OCI-LY7 (cell line): ENCODE measurements around the gene DRG2. TPM values are rescaled to one million over a fixed set of nuclear protein-coding genes. Genes with fewer than 3 reads are reported as not detected.
A peak's percentile ranks its signal among the peaks of the same experiment; 100 is the strongest.

Experiments used
- BruUV-seq: library from RNA; stranded (reverse); fragments of 400-500 nt; replicated peaks from 2 replicates; lab custom pipeline; 2021; lab: Mats Ljungman, UMichigan
- CTCF ChIA-PET: fragments of 300-600 bp; sonication (Branson Sonifier 250); formaldehyde crosslinking; loops from one replicate; lab custom pipeline; 2022; ENCODE audit warnings: antibody characterized with exemption; ENCODE audit not compliant: unreplicated experiment; lab: Charles Lee
- POLR2A ChIA-PET: fragments of 300-600 bp; sonication (Branson Sonifier 250); formaldehyde crosslinking; loops from one replicate; lab custom pipeline; 2022; ENCODE audit warnings: antibody characterized with exemption; lab: Charles Lee
- DNase-seq: peaks from one replicate; pipeline ENCODE4 v3.0.0-alpha.2; 2015; ENCODE audit warnings: low spot score
- H2AFZ ChIP-seq: fragments of 200-600 bp; sonication (generic), shearing (Covaris generic); 2 replicates; pipeline ENCODE4 v1.6.1; 2014; ENCODE audit warnings: mild to moderate bottlenecking, antibody characterized with exemption, low read length, moderate library complexity
- H3K27ac ChIP-seq: fragments of 200-600 bp; sonication (generic); 2 replicates; pipeline ENCODE4 v1.5.1; 2014; ENCODE audit warnings: mixed run types, low read depth, mild to moderate bottlenecking, moderate library complexity, low read length, inconsistent platforms; ENCODE audit not compliant: poor library complexity, severe bottlenecking
- H3K36me3 ChIP-seq: fragments of 200-600 bp; sonication (generic); 2 replicates; pipeline ENCODE4 v1.6.1; 2014; ENCODE audit warnings: mild to moderate bottlenecking, antibody characterized with exemption, low read length, moderate library complexity, mixed read lengths; ENCODE audit not compliant: insufficient read depth
- H3K4me1 ChIP-seq: fragments of 200-600 bp; sonication (generic); 2 replicates; pipeline ENCODE4 v1.5.1; 2014; ENCODE audit warnings: mild to moderate bottlenecking, low read length; ENCODE audit not compliant: insufficient read depth, poor library complexity, severe bottlenecking
- H3K4me2 ChIP-seq: fragments of 200-600 bp; sonication (generic); 2 replicates; pipeline ENCODE4 v1.6.1; 2014; ENCODE audit warnings: mild to moderate bottlenecking, low read length
- H3K4me3 ChIP-seq: fragments of 200-600 bp; sonication (generic); 2 replicates; pipeline ENCODE4 v1.5.1; 2014; ENCODE audit warnings: mild to moderate bottlenecking, low read depth, low read length; ENCODE audit not compliant: poor library complexity, severe bottlenecking
- H3K79me2 ChIP-seq: fragments of 200-600 bp; sonication (generic); 2 replicates; pipeline ENCODE4 v1.6.1; 2016; ENCODE audit warnings: low read depth, mild to moderate bottlenecking, low read length, moderate library complexity, mixed read lengths; ENCODE audit not compliant: insufficient read depth
- H3K9me2 ChIP-seq: fragments of 200-600 bp; sonication (generic); 2 replicates; pipeline ENCODE4 v1.6.1; 2016; ENCODE audit warnings: mild to moderate bottlenecking, low read length, mixed read lengths; ENCODE audit not compliant: insufficient read depth
- H3K9me3 ChIP-seq: fragments of 200-600 bp; sonication (generic); 2 replicates; pipeline ENCODE4 v1.6.1; 2014; ENCODE audit warnings: mild to moderate bottlenecking, mixed run types, low read length, mixed read lengths
- H4K20me1 ChIP-seq: fragments of 200-600 bp; sonication (generic); 2 replicates; pipeline ENCODE4 v1.6.1; 2014; ENCODE audit warnings: mild to moderate bottlenecking, antibody characterized with exemption, low read length, moderate library complexity, mixed read lengths; ENCODE audit not compliant: insufficient read depth
- EZH2phosphoT487 ChIP-seq: fragments of 200-600 bp; sonication (generic); IDR thresholded peaks from 2 replicates; pipeline ENCODE4 v1.6.1; 2018; ENCODE audit warnings: low read depth, borderline replicate concordance, mild to moderate bottlenecking, mixed run types, antibody characterized with exemption, low read length, moderate library complexity, mixed read lengths
- intact Hi-C: fragments of 100-400 bp; cut with micrococcal nuclease; formaldehyde crosslinking; loops from one replicate; pipeline ENCODE4 v1.10.0; 2022; ENCODE audit not compliant: unreplicated experiment
- total RNA-seq, 2 experiments: library from RNA; depleted of rRNA in 1 of 2; stranded (reverse); fragments of >200 nt in 1 of 2; shearing (Covaris generic) in 1 of 2; gene quantifications; 2 replicates each; pipeline ENCODE4 v1.2.3, GENCODE V29; 2014 to 2022
- TF ChIP-seq, protein P1 (sequence below): fragments of 200-600 bp; sonication (generic); conservative IDR thresholded peaks from 2 replicates; pipeline ENCODE4 v1.5.1; 2014; ENCODE audit warnings: mild to moderate bottlenecking, antibody characterized with exemption, low read length, moderate library complexity, mixed read lengths

Gene DRG2
- total RNA-seq, 2 experiments from 2014 or later = 60.4 to 62.6 TPM

- Histone ChIP-seq H4K20me1 (no peaks in the 10 kb centered on the region), H3K9me2 (no peaks in the 10 kb centered on the region), H3K27ac (no peak overlapping the region), H2AFZ (no peak overlapping the region), H3K9me3 (no peaks in the 10 kb centered on the region), H3K4me1 (peaks cover 33% of the 10 kb centered on the region), H3K4me3 (no peak overlapping the region), H3K4me2 (no peak overlapping the region), H3K79me2 (no peaks in the 10 kb centered on the region), H3K36me3 (no peaks in the 10 kb centered on the region)
- POLR2A ChIA-PET = no interaction called here
- no peak for TF ChIP-seq EZH2phosphoT487
- TF ChIP-seq, protein P1, sequence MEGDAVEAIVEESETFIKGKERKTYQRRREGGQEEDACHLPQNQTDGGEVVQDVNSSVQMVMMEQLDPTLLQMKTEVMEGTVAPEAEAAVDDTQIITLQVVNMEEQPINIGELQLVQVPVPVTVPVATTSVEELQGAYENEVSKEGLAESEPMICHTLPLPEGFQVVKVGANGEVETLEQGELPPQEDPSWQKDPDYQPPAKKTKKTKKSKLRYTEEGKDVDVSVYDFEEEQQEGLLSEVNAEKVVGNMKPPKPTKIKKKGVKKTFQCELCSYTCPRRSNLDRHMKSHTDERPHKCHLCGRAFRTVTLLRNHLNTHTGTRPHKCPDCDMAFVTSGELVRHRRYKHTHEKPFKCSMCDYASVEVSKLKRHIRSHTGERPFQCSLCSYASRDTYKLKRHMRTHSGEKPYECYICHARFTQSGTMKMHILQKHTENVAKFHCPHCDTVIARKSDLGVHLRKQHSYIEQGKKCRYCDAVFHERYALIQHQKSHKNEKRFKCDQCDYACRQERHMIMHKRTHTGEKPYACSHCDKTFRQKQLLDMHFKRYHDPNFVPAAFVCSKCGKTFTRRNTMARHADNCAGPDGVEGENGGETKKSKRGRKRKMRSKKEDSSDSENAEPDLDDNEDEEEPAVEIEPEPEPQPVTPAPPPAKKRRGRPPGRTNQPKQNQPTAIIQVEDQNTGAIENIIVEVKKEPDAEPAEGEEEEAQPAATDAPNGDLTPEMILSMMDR = peak; percentile 60
- CTCF ChIA-PET = interaction anchor here (1.3 kb wide), 1 partner anchor 10 kb away, joined by 3 read pairs; no protein-coding TSS in a partner anchor
- no peak for DNase-seq
- intact Hi-C loops = loop anchor here (10.0 kb wide), 1 partner anchor 62 kb away; no protein-coding TSS in a partner anchor
- BruUV-seq = no TSS peak
Observed at GRCh38 chr17:18156171-18156975, 68.6 kb downstream of the DRG2 start.

- Histone ChIP-seq H3K27ac (no peak overlapping the region), H3K79me2 (no peaks in the 10 kb centered on the region), H3K36me3 (no peaks in the 10 kb centered on the region), H3K4me2 (no peak overlapping the region), H4K20me1 (no peaks in the 10 kb centered on the region), H2AFZ (no peak overlapping the region), H3K9me3 (no peaks in the 10 kb centered on the region), H3K4me1 (peaks cover 34% of the 10 kb centered on the region), H3K4me3 (no peak overlapping the region), H3K9me2 (no peaks in the 10 kb centered on the region)
- BruUV-seq = no TSS peak
- intact Hi-C loops = loop anchor here (10.0 kb wide), 1 partner anchor 62 kb away; no protein-coding TSS in a partner anchor
- TF ChIP-seq, protein P1 = no peak
- TF ChIP-seq EZH2phosphoT487 = no peak
- DNase-seq = no peak
- ChIA-PET POLR2A (no interaction called here), CTCF (no interaction called here)
Observed at GRCh38 chr17:18156976-18157280, 69.2 kb downstream of the DRG2 start.

Other genes starting within 250 kb of the DRG2 start
- 4.9 and 5.4 TPM in 2 replicates for gene TOM1L2, start 115.5 kb upstream of the DRG2 start, total RNA-seq (2014; rRNA removed; shearing (Covaris generic))
- gene TOM1L2, start 115.5 kb upstream of the DRG2 start, total RNA-seq (2022) = 14.3 and 16.4 TPM in 2 replicates
- not detected in 2 replicates for gene DRC3, start 115.1 kb upstream of the DRG2 start, total RNA-seq (2014; rRNA removed; shearing (Covaris generic))
- 0.19 and 0.50 TPM in 2 replicates for gene DRC3, start 115.1 kb upstream of the DRG2 start, total RNA-seq (2022)
- 34.8 and 56.2 TPM in 2 replicates for gene ATPAF2, start 48.8 kb upstream of the DRG2 start, total RNA-seq (2014; rRNA removed; shearing (Covaris generic))
- gene ATPAF2, start 48.8 kb upstream of the DRG2 start, total RNA-seq (2022) = 42.9 and 45.2 TPM in 2 replicates
- gene GID4, start 48.5 kb upstream of the DRG2 start, total RNA-seq (2014; rRNA removed; shearing (Covaris generic)) = 5.1 and 6.3 TPM in 2 replicates
- 11.8 and 13.3 TPM in 2 replicates for gene GID4, start 48.5 kb upstream of the DRG2 start, total RNA-seq (2022)
- gene MYO15A, start 20.8 kb downstream of the DRG2 start, total RNA-seq (2014; rRNA removed; shearing (Covaris generic)) = 0.23 and 0.98 TPM in 2 replicates
- gene MYO15A, start 20.8 kb downstream of the DRG2 start, total RNA-seq (2022) = 1.4 and 2.0 TPM in 2 replicates
- gene ALKBH5, start 95.9 kb downstream of the DRG2 start, total RNA-seq (2014; rRNA removed; shearing (Covaris generic)) = 99.3 and 100 TPM in 2 replicates
- 120 and 125 TPM in 2 replicates for gene ALKBH5, start 95.9 kb downstream of the DRG2 start, total RNA-seq (2022)
- 11.9 and 14.1 TPM in 2 replicates for gene LLGL1, start 137.7 kb downstream of the DRG2 start, total RNA-seq (2014; rRNA removed; shearing (Covaris generic))
- 19.9 and 20.8 TPM in 2 replicates for gene LLGL1, start 137.7 kb downstream of the DRG2 start, total RNA-seq (2022)
- 141 and 155 TPM in 2 replicates for gene FLII, start 170.8 kb downstream of the DRG2 start, total RNA-seq (2014; rRNA removed; shearing (Covaris generic))
- 219 and 235 TPM in 2 replicates for gene FLII, start 170.8 kb downstream of the DRG2 start, total RNA-seq (2022)
- gene MIEF2, start 172.7 kb downstream of the DRG2 start, total RNA-seq (2014; rRNA removed; shearing (Covaris generic)) = 7.6 and 7.9 TPM in 2 replicates
- gene MIEF2, start 172.7 kb downstream of the DRG2 start, total RNA-seq (2022) = 11.8 and 12.7 TPM in 2 replicates
- 48.3 and 48.5 TPM in 2 replicates for gene TOP3A, start 227.0 kb downstream of the DRG2 start, total RNA-seq (2014; rRNA removed; shearing (Covaris generic))
- gene TOP3A, start 227.0 kb downstream of the DRG2 start, total RNA-seq (2022) = 63.0 and 64.4 TPM in 2 replicates
- gene SMCR8, start 227.3 kb downstream of the DRG2 start, total RNA-seq (2014; rRNA removed; shearing (Covaris generic)) = 11.1 and 11.8 TPM in 2 replicates
- 16.1 and 16.3 TPM in 2 replicates for gene SMCR8, start 227.3 kb downstream of the DRG2 start, total RNA-seq (2022)